Measurements from ENCODE around the gene SORL1.

The SORL1 gene

DNA sequence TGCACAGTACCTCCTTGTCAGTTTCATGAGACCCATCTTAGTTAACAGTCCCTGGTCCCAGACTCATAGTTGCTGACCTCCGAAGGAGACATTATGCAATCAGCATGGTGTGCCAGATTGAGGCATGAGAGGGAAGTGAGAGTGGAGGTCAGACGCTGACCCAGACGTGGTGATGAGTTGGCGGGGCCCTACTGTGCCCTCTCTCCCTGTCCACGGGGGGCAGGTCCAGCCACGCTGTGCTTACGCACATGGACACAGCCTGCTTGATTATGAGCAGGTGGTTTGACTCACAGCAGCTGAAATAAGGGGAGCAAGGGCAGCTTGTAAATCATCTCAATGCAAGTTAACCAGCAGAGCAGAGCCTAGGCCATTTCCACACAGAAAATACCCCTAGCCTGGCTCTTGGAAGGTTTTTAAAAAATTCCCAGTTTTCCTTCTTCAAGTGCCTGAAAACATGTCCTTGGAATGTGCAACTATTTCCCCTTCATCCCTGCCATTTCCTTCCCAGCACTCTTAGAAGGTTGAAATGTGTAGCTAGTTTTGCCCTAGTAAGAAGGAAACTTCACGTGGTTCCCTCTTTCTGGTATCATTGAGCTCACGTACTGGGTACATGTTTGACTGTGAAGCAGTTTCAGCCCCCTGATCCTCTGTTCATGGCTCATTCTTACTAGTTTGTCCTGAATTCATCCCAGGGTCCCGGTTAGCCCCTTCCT, 123.3 kb downstream of the SORL1 start:
- ATAC-seq (peak; percentile 84), DNase-seq (ENCODE audit: low spot score in 2 of 2) (no peak)
- Mint-ChIP-seq H3K4me1 (peaks cover 25% of the 10 kb centered on the region), H3K4me3 (no peak overlapping the region), H3K27ac (peak overlapping the region; percentile 13), H3K9me3 (peaks cover 6% of the 10 kb centered on the region), H3K36me3 (peaks cover 78% of the 10 kb centered on the region)

DNA sequence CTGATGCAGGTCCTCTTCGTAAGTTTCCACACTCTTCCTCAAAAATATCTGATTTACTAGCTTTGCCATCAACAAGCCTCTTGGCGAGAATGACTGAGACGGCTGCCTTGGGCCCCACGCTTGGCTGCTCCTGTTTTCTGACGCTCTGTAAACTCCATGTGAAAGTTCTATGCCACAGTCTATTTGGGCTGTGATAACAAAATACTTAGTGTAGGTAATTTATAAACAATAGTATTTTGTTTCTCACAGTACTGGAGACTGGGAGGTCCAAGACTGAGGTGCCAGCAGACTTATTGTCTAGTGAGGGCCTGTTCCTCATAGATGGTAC, 123.8 kb downstream of the SORL1 start:
- Mint-ChIP-seq H3K9me3 (peaks cover 8% of the 10 kb centered on the region), H3K4me1 (peaks cover 25% of the 10 kb centered on the region), H3K36me3 (peaks cover 78% of the 10 kb centered on the region), H3K27ac (peak overlapping the region; percentile 13), H3K4me3 (no peak overlapping the region)
- DNase-seq (ENCODE audit: low spot score in 2 of 2) (no peak), ATAC-seq (no peak)

DNA sequence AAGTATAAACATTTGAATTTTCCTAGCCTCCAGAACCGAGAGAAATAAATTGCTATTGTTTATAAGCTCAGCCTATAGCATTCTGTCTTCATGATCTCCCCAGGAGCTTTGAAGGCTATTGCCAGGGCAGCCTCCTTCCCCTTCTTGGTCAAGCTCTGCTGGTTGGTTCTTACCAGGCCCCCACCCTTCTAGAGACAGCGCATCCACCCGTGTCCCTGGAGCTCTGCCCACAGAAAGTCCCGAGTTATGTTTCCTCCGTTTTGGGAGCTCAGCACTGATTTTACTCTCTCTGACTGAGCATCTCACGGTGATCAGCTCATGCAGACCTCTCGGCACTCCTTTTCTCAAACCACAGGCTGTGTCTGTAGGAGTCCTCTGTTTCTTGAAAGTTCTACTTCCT, 124.4 kb downstream of the SORL1 start:
- H3K36me3 Mint-ChIP-seq = peaks cover 78% of the 10 kb centered on the region
- no peak for DNase-seq (ENCODE audit: low spot score in 2 of 2)
- no peak overlapping the region for H3K4me3 Mint-ChIP-seq
- peaks cover 30% of the 10 kb centered on the region for H3K4me1 Mint-ChIP-seq
- ATAC-seq = no peak
- no peak overlapping the region for H3K27ac Mint-ChIP-seq
- peaks cover 8% of the 10 kb centered on the region for H3K9me3 Mint-ChIP-seq

DNA sequence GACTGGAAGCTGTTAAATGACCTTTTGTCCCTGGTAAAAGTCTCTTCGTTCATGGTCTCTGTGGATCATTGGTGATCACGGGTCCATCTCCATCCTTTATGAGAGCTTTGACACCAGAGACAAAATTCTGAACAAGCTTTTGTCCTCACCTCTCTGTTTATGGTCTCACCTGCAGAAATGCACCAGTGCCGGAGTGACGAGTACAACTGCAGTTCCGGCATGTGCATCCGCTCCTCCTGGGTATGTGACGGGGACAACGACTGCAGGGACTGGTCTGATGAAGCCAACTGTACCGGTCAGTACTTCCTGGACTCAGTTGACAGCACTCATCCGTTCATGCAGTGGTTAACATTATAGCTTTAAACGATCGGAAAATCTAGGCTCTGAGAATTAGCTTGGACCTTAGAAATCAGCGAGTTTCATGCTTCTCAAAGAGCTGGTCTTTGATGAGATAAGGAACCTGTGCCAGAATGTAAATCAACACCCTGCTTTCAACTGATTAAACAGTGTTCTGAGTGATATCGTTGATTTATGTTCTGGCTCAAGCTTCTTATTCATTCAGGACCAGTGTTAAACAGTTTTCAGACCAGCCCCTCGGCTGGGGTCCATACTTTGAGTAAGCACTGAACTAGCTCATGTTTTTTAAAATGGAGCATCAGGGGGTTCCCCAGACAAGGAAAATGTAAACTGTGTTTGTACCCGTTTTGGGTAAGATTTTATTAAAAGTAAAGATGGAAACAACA, 125.2 kb downstream of the SORL1 start:
- peak overlapping the region; percentile 58 for H3K27ac Mint-ChIP-seq
- peaks cover 83% of the 10 kb centered on the region for H3K36me3 Mint-ChIP-seq
- H3K4me3 Mint-ChIP-seq = no peak overlapping the region
- no peak for ATAC-seq
- DNase-seq (ENCODE audit: low spot score in 2 of 2) = no peak
- peaks cover 38% of the 10 kb centered on the region for H3K4me1 Mint-ChIP-seq
- H3K9me3 Mint-ChIP-seq = peaks cover 8% of the 10 kb centered on the region

DNA sequence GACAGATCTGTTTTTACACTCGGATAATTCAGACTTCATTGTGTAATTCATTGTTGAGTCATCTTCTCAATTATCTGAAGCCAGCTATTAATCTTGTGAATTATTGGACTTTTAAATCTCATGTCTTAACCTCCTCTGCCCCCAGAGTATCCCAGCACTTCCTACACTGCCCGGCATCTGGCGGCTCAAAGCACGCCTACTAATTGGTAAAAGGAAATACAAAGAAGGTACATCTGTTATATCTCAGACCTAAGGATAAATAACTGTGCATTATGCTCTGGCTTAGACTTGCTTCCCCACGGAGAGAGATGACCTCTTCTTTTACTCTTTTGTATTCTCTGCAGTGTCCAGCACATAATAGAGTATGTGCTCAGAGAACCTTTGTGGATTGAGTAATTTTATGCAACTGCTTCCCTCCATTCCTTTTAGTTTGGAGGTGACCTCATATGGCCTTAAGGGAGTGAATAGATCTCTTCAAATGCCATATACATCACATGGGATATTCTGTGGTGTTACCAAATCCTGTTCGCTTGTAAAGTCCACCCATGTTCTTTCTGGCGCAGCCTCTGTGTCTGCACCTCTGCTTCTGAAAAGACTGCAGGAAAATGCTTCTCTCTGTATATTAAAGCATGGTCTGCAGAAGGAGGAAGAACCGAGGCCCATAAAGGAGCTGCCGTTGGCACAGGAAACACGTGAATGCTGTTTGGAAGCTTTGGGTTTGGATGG, 126.3 kb downstream of the SORL1 start:
- Mint-ChIP-seq H3K4me3 (no peak overlapping the region), H3K9me3 (peaks cover 8% of the 10 kb centered on the region), H3K4me1 (peaks cover 49% of the 10 kb centered on the region), H3K36me3 (peaks cover 85% of the 10 kb centered on the region), H3K27ac (no peak overlapping the region)
- DNase-seq (ENCODE audit: low spot score in 2 of 2) = no peak
- ATAC-seq = no peak

DNA sequence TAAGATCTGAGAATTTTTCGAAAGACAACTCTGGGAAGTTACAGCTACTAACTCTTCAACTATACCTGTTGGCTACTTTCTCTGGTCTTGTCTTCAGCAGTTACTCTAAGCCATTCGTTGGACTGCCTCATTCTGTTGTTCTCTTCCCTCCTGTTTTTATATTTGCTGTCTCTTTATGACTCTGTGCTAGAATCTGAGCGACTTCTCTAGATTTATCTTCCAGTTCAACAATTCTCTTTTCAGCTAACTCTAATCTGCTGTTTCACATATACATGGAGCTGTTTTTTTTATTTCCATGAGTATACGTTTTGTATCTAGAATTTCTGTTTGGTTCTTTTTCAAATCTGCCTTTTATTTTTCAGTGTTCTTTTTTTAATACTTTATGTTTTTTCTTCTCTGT, 128.0 kb downstream of the SORL1 start:
- peaks cover 8% of the 10 kb centered on the region for H3K9me3 Mint-ChIP-seq
- H3K4me3 Mint-ChIP-seq = no peak overlapping the region
- peaks cover 58% of the 10 kb centered on the region for H3K4me1 Mint-ChIP-seq
- no peak overlapping the region for H3K27ac Mint-ChIP-seq
- peaks cover 87% of the 10 kb centered on the region for H3K36me3 Mint-ChIP-seq
- ATAC-seq (no peak), DNase-seq (ENCODE audit: low spot score in 2 of 2) (no peak)

DNA sequence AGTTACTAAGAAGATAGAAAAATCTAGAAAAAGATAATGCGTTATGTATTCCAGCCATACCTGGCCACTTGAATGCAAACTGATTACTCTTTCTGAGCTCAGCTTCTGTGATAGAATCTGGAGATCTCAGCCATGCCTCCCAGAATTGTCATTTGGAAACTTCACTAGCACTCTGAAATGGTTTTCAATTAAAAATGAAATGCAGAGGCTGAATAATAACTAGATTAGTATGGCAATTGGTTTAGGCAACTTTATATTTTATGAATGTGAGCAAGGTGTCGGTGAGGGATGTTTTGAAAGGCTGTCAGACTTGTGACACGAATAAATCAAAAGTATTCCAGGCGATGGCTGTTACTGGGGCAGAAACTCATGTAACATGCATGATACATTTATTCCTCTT, 129.5 kb downstream of the SORL1 start:
- peak overlapping the region; percentile 83 for H3K27ac Mint-ChIP-seq
- peak; percentile 61 for ATAC-seq

DNA sequence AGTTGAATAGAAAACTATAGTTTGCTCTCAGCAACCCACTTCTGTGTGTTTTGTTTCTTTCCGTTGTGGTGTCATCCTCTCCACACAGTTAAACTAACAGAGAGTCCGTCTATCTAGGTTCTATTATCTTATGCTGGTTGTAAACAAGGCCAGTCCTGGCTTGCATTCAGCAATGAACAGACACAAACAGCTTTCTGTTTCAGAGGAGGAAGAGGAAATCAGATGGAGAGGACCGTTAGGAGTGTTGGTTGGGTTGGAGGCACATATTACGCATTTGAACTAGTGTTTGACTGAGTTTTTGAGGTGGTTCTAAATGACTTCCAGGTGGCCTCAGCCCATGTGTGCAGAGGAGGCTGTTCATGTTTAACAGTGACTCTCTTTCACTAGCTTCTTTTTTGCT, 130.2 kb downstream of the SORL1 start:
- Mint-ChIP-seq H3K4me3 (peak overlapping the region; percentile 49), H3K9me3 (peaks cover 8% of the 10 kb centered on the region), H3K4me1 (peaks cover 38% of the 10 kb centered on the region), H3K36me3 (peaks cover 83% of the 10 kb centered on the region), H3K27ac (peak overlapping the region; percentile 83)
- DNase-seq (ENCODE audit: low spot score in 2 of 2) (no peak), ATAC-seq (peak; percentile 73)

More for the DNA sequence above, 129.5 kb downstream of the SORL1 start:
- no peak for DNase-seq (ENCODE audit: low spot score in 2 of 2)
- H3K36me3 Mint-ChIP-seq = peaks cover 88% of the 10 kb centered on the region
- H3K4me3 Mint-ChIP-seq = peak overlapping the region; percentile 49
- peaks cover 43% of the 10 kb centered on the region for H3K4me1 Mint-ChIP-seq
- H3K9me3 Mint-ChIP-seq = peaks cover 8% of the 10 kb centered on the region

DNA sequence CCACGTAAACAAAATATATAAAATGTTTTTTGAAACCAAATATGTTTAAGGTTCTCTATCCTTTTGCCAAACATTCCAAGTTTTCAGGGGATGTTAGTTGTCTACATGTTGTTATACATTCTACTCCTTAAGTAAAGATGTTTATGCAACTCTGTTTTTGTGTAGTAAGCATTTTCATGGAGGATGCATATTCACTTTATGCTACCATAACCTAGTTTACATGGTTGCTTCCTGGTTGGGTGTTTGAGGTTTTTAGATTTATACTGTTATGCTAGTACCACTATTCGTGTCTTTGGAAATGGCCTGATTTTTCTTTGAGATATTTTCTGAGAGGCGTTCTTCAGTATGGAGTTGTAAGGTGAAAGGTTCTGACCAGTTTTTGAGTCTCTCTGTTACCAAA, 131.7 kb downstream of the SORL1 start:
- Mint-ChIP-seq H3K4me3 (no peak overlapping the region), H3K27ac (peak overlapping the region; percentile 37), H3K36me3 (peaks cover 82% of the 10 kb centered on the region), H3K4me1 (peaks cover 35% of the 10 kb centered on the region), H3K9me3 (peaks cover 8% of the 10 kb centered on the region)
- DNase-seq (ENCODE audit: low spot score in 2 of 2) = no peak
- ATAC-seq = no peak

DNA sequence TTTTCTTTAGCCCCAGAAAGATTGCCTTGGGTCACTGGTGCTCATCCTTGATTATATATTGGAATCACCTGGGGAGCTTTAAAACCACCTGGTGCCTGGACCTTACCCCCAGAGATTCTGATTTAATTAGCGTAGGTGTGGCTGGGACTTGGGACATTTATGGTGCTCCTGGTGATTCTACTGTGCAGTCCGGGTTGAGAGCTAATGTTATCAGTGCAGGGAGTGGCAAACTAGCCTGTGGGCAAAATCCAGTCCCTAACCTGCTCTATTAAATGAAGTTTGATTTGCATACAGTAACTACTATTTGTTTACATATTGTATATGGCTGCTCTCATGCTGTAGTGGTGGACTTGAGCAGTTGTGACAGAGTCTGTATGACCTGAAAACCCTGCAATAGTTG, 134.6 kb downstream of the SORL1 start:
- peaks cover 88% of the 10 kb centered on the region for H3K36me3 Mint-ChIP-seq
- peaks cover 50% of the 10 kb centered on the region for H3K4me1 Mint-ChIP-seq
- H3K9me3 Mint-ChIP-seq = no peaks in the 10 kb centered on the region
- ATAC-seq (no peak), DNase-seq (ENCODE audit: low spot score in 2 of 2) (no peak)
- H3K27ac Mint-ChIP-seq = no peak overlapping the region
- no peak overlapping the region for H3K4me3 Mint-ChIP-seq

DNA sequence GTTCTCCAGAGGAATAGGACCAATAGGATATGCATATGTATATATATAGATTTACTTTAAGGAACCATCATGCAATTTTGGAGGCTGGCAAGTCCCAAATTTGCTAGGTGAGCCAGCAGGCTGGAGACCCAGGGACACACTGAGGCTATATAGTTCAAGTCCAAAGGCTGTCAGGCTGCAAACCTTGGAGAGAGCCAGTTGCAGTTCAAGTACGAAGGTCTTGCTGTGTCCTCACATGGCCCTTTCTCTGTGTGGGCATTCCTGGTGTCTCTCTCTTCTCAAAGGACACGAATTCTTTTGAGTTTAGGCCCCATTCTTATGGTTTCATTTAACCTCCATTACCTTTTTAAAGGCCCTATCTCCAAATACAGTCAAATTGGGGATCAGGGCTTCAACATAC, 135.1 kb downstream of the SORL1 start:
- no peaks in the 10 kb centered on the region for H3K9me3 Mint-ChIP-seq
- no peak overlapping the region for H3K4me3 Mint-ChIP-seq
- H3K36me3 Mint-ChIP-seq = peaks cover 88% of the 10 kb centered on the region
- no peak for DNase-seq (ENCODE audit: low spot score in 2 of 2)
- H3K4me1 Mint-ChIP-seq = peaks cover 45% of the 10 kb centered on the region
- H3K27ac Mint-ChIP-seq = no peak overlapping the region
- no peak for ATAC-seq

DNA sequence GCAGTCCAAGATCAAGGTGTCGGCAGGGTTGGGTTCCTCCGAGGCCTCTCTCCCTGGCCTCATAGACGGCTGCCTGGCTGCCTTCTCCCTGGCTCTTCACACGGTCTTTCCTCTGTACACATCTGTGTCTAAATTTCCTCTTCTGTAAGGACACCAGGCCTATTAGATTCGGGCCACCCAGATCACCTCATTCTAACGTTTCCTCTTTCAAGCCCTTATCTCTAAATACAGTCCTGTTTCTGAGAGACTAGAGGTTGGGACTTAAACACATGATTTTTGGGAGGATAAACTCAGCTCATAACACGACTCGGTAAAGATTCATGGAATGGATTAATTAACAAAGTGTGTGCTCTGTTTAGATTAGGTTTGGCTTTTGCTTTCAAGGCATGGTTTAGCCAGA, 136.6 kb downstream of the SORL1 start:
- Mint-ChIP-seq H3K4me3 (no peak overlapping the region), H3K27ac (peak overlapping the region; percentile 71), H3K36me3 (peaks cover 88% of the 10 kb centered on the region), H3K4me1 (peaks cover 30% of the 10 kb centered on the region), H3K9me3 (no peaks in the 10 kb centered on the region)
- DNase-seq (ENCODE audit: low spot score in 2 of 2) (no peak), ATAC-seq (no peak)

DNA sequence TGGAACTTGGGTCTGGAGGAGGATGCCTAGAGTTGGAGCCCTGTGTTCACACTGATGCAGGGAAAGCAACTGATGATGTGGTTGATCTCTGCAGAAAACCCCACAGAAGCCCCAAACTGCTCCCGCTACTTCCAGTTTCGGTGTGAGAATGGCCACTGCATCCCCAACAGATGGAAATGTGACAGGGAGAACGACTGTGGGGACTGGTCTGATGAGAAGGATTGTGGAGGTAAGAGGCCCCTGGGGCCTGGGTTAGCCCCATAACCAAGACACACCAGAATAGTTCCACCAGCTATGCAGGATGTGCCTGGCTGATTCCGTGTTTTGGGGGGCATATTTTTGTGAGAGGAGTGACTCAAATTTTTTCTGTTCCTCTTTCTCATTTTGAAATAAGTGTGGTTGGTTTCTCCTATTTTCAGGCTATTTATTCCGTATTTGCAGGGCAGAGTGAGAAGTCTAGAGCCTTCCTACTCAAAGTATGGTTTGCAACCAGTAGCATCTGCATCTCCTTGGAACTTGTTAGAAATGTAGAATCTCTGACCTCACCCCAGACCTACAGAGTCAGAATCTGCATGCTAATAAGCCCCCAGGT, 137.9 kb downstream of the SORL1 start:
- Mint-ChIP-seq H3K36me3 (peaks cover 88% of the 10 kb centered on the region), H3K4me1 (peaks cover 23% of the 10 kb centered on the region)

DNA sequence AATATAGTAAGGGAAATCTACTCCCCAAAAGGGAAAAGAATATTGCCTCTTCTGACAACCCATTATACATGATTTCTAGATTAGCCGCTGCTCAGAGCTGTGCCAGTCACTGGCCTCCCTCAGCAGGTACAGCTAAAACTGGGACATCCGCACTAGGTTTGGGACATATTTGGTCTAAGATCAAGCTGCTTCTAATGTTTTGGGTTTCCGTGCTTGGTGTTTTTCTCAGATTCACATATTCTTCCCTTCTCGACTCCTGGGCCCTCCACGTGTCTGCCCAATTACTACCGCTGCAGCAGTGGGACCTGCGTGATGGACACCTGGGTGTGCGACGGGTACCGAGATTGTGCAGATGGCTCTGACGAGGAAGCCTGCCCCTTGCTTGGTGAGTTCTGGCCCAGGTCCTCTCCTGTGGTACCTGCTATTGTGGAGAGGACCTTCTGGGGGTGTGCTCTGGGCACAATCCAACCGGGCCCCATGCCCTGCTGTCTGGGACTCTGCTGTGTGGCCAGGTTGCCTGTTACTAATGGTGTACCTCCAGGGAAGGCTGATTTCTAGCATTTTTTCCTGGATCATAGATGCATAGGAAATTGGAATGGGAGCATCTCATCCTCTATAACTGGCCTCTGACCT, 138.8 kb downstream of the SORL1 start:
- Mint-ChIP-seq H3K4me1 (peaks cover 23% of the 10 kb centered on the region), H3K9me3 (no peaks in the 10 kb centered on the region), H3K4me3 (no peak overlapping the region), H3K27ac (no peak overlapping the region), H3K36me3 (peaks cover 94% of the 10 kb centered on the region)
- ATAC-seq (no peak), DNase-seq (ENCODE audit: low spot score in 2 of 2) (no peak)

More for the DNA sequence above, 137.9 kb downstream of the SORL1 start:
- DNase-seq (ENCODE audit: low spot score in 2 of 2) (peak in 1 of 2 donors; percentile 52), ATAC-seq (peak; percentile 78)
- peak overlapping the region; percentile 71 for H3K27ac Mint-ChIP-seq
- no peaks in the 10 kb centered on the region for H3K9me3 Mint-ChIP-seq
- H3K4me3 Mint-ChIP-seq = peak overlapping the region; percentile 12

Measured in stimulated activated effector memory CD8-positive, alpha-beta T cell treated with anti-CD3 and anti-CD28 coated beads, Interleukin-12 subunit alpha, Interleukin-12 subunit beta, amount 100 ng/mL, for 72 hours (primary cell).